Measurements from ENCODE around the gene SLC10A7.

DNA sequence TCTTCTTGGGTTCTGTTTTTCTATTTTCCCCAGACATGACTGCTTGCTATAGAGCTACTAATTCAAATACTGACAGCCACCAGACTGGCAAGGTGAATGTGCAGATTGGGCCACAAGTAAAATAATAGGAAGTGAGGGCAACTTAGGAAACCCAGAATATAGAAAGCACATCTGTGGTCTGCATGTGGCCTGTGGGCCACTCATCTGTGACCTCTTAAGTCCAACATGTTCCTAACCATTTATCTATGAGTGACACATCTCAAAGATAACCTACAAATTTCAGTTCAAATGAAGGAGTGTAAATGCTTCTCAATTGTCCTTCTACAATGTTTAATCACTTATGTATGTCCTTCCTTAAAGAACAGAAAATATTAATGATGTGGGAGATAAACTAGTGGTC, 178.5 kb downstream of the SLC10A7 start:
- TF ChIP-seq, protein P1, sequence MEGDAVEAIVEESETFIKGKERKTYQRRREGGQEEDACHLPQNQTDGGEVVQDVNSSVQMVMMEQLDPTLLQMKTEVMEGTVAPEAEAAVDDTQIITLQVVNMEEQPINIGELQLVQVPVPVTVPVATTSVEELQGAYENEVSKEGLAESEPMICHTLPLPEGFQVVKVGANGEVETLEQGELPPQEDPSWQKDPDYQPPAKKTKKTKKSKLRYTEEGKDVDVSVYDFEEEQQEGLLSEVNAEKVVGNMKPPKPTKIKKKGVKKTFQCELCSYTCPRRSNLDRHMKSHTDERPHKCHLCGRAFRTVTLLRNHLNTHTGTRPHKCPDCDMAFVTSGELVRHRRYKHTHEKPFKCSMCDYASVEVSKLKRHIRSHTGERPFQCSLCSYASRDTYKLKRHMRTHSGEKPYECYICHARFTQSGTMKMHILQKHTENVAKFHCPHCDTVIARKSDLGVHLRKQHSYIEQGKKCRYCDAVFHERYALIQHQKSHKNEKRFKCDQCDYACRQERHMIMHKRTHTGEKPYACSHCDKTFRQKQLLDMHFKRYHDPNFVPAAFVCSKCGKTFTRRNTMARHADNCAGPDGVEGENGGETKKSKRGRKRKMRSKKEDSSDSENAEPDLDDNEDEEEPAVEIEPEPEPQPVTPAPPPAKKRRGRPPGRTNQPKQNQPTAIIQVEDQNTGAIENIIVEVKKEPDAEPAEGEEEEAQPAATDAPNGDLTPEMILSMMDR (IDR thresholded peaks at IDR 0.05) = no peak
- TF ChIP-seq POLR2A (IDR thresholded peaks at IDR 0.05) = no peak
